H9 (cell line): Measurements from ENCODE around the gene LLGL2. TPM values are rescaled to one million over a fixed set of nuclear protein-coding genes. Genes with fewer than 3 reads are reported as not detected.
"Not testable (repeated sequence)": the region's sequence is repeated elsewhere in the genome, so short reads cannot be mapped to it uniquely, and the experiment has no call there.

ENCODE experiments used
- DNase-seq: peaks from one replicate; pipeline ENCODE4 v3.0.0-alpha.2; 2017
- H2AFZ ChIP-seq: one replicate; pipeline ENCODE4 v1.6.1; 2013; ENCODE audit warnings: mild to moderate bottlenecking, low read length, control low read depth, moderate library complexity
- H2AK5ac ChIP-seq: 2 replicates; pipeline ENCODE4 v1.6.1; 2013; ENCODE audit warnings: low read length, control low read depth, mixed read lengths; ENCODE audit not compliant: insufficient read length
- H2BK120ac ChIP-seq: one replicate; pipeline ENCODE4 v1.6.1; 2013; ENCODE audit warnings: low read depth, mild to moderate bottlenecking, low read length, control low read depth, inconsistent platforms; ENCODE audit not compliant: poor library complexity, severe bottlenecking
- H2BK12ac ChIP-seq: 2 replicates; pipeline ENCODE4 v1.6.1; 2013; ENCODE audit warnings: low read length, control low read depth, mixed read lengths, low read depth; ENCODE audit not compliant: insufficient read length
- H2BK15ac ChIP-seq: 2 replicates; pipeline ENCODE4 v1.6.1; 2013; ENCODE audit warnings: low read depth, low read length, control low read depth
- H2BK20ac ChIP-seq: one replicate; pipeline ENCODE4 v1.6.1; 2013; ENCODE audit warnings: low read depth, mild to moderate bottlenecking, low read length, control low read depth, inconsistent platforms; ENCODE audit not compliant: poor library complexity, severe bottlenecking
- H2BK5ac ChIP-seq: 2 replicates; pipeline ENCODE4 v1.6.1; 2013; ENCODE audit warnings: low read length, control low read depth, mixed read lengths; ENCODE audit not compliant: insufficient read length
- H3K14ac ChIP-seq: 2 replicates; pipeline ENCODE4 v1.6.1; 2013; ENCODE audit warnings: low read length, control low read depth; ENCODE audit not compliant: insufficient read depth
- H3K18ac ChIP-seq: 2 replicates; pipeline ENCODE4 v1.6.1; 2013; ENCODE audit warnings: low read depth, mild to moderate bottlenecking, mixed read lengths, low read length, control low read depth; ENCODE audit not compliant: insufficient read length
- H3K23ac ChIP-seq: 2 replicates; pipeline ENCODE4 v1.6.1; 2013; ENCODE audit warnings: low read length, control low read depth, mixed read lengths, low read depth; ENCODE audit not compliant: insufficient read length
- H3K23me2 ChIP-seq: 2 replicates; pipeline ENCODE4 v1.6.1; 2013; ENCODE audit warnings: low read depth, mild to moderate bottlenecking, mixed read lengths, low read length, control low read depth; ENCODE audit not compliant: insufficient read length, poor library complexity, severe bottlenecking
- H3K27ac ChIP-seq: 2 replicates; pipeline ENCODE4 v1.5.1; 2013; ENCODE audit warnings: low read length, control low read depth, mixed read lengths, low read depth; ENCODE audit not compliant: insufficient read length
- H3K27me3 ChIP-seq: 2 replicates; pipeline ENCODE4 v1.6.1; 2013; ENCODE audit warnings: low read length, control low read depth, inconsistent platforms; ENCODE audit not compliant: insufficient read depth
- H3K4ac ChIP-seq: 2 replicates; pipeline ENCODE4 v1.6.1; 2013; ENCODE audit warnings: low read depth, mild to moderate bottlenecking, control low read depth, inconsistent platforms, low read length, moderate library complexity
- H3K4me1 ChIP-seq: 2 replicates; pipeline ENCODE4 v1.6.1; 2013; ENCODE audit warnings: low read length, control low read depth, inconsistent platforms; ENCODE audit not compliant: insufficient read depth
- H3K4me2 ChIP-seq: 2 replicates; pipeline ENCODE4 v1.6.1; 2013; ENCODE audit warnings: low read length, control low read depth, mixed read lengths; ENCODE audit not compliant: insufficient read length, insufficient read depth
- H3K56ac ChIP-seq: 2 replicates; pipeline ENCODE4 v1.6.1; 2013; ENCODE audit warnings: low read depth, mild to moderate bottlenecking, mixed read lengths, low read length, control low read depth; ENCODE audit not compliant: insufficient read length
- H3K79me1 ChIP-seq: 2 replicates; pipeline ENCODE4 v1.6.1; 2013; ENCODE audit warnings: low read depth, mild to moderate bottlenecking, moderate library complexity, low read length, control low read depth, inconsistent platforms; ENCODE audit not compliant: insufficient read depth, poor library complexity, severe bottlenecking
- H3K79me2 ChIP-seq: 2 replicates; pipeline ENCODE4 v1.6.1; 2013; ENCODE audit warnings: low read length, control low read depth, inconsistent platforms; ENCODE audit not compliant: insufficient read depth
- H3K9ac ChIP-seq: 2 replicates; pipeline ENCODE4 v1.6.1; 2013; ENCODE audit warnings: low read length, control low read depth, mixed read lengths; ENCODE audit not compliant: insufficient read length; ENCODE audit errors: extremely low read depth
- H3K9me3 ChIP-seq: one replicate; pipeline ENCODE4 v1.6.1; 2013; ENCODE audit warnings: low read depth, low read length, inconsistent platforms; ENCODE audit not compliant: control insufficient read depth
- H3T11ph ChIP-seq: one replicate; pipeline ENCODE4 v1.6.1; 2013; ENCODE audit warnings: mild to moderate bottlenecking, low read length, control low read depth, inconsistent platforms
- H4K20me1 ChIP-seq: one replicate; pipeline ENCODE4 v1.6.1; 2013; ENCODE audit not compliant: control insufficient read depth, insufficient read length, insufficient read depth
- H4K5ac ChIP-seq: 2 replicates; pipeline ENCODE4 v1.6.1; 2013; ENCODE audit warnings: low read depth, mild to moderate bottlenecking, mixed read lengths, low read length, control low read depth; ENCODE audit not compliant: insufficient read length
- H4K8ac ChIP-seq: replicated peaks from 2 replicates; pipeline ENCODE4 v1.6.1; 2013; ENCODE audit warnings: low read length, control low read depth, mixed read lengths, low read depth; ENCODE audit not compliant: insufficient read length
- H4K91ac ChIP-seq: 2 replicates; pipeline ENCODE4 v1.6.1; 2013; ENCODE audit warnings: low read depth, mild to moderate bottlenecking, moderate library complexity, mixed read lengths, low read length, control low read depth; ENCODE audit not compliant: insufficient read length
- H3K27ac Mint-ChIP-seq, 3 experiments: 2 replicates in 2 of 3; 3 replicates in 1 of 3; pipeline ENCODE4 v1.8.0; 2020 to 2021; ENCODE audit warnings: mixed read lengths in 3 of 3, mild to moderate bottlenecking in 1 of 3, moderate library complexity in 1 of 3
- H3K27me3 Mint-ChIP-seq: 2 replicates; pipeline ENCODE4 v1.8.0; 2021; ENCODE audit warnings: low read depth, mild to moderate bottlenecking, moderate library complexity, mixed read lengths
- H3K36me3 Mint-ChIP-seq, 3 experiments: 2 replicates in 2 of 3; 3 replicates in 1 of 3; pipeline ENCODE4 v1.8.0; 2020 to 2021; ENCODE audit warnings: low read depth in 3 of 3, mixed read lengths in 3 of 3; ENCODE audit not compliant: insufficient read depth in 1 of 3
- H3K4me1 Mint-ChIP-seq, 2 experiments: 2 replicates each; pipeline ENCODE4 v1.8.0; 2020; ENCODE audit warnings: mixed read lengths in 2 of 2
- H3K4me3 Mint-ChIP-seq, 2 experiments: 2 replicates in 1 of 2; 3 replicates in 1 of 2; pipeline ENCODE4 v1.8.0; 2020 to 2021; ENCODE audit warnings: mild to moderate bottlenecking in 2 of 2, mixed read lengths in 2 of 2, moderate library complexity in 1 of 2
- H3K9me3 Mint-ChIP-seq, 2 experiments: 2 replicates in 1 of 2; 3 replicates in 1 of 2; pipeline ENCODE4 v1.8.0; 2020; ENCODE audit warnings: mild to moderate bottlenecking in 2 of 2, mixed read lengths in 2 of 2, moderate library complexity in 1 of 2
- CTCF ChIP-seq: fragments of 200-600 bp; sonication (generic); conservative IDR thresholded peaks from 3 replicates; pipeline ENCODE4 v1.8.0; 2021; ENCODE audit warnings: antibody characterized with exemption, mild to moderate bottlenecking
- WGBS: extraction: QIAGEN DNeasy Blood & Tissue Kit; methylation state at CpG from one replicate; pipeline ENCODE4 v1.1.7; 2013; ENCODE audit warnings: missing lambda C conversion rate, low lambda C conversion rate, mixed read lengths; ENCODE audit not compliant: insufficient read length; ENCODE audit errors: extremely low coverage; 5-methylcytosine and 5-hydroxymethylcytosine counted together
- total RNA-seq: library from RNA; stranded (reverse); gene quantifications from 2 replicates; pipeline ENCODE4 v1.2.1, GENCODE V29; 2021

LLGL2 gene
- total RNA-seq, 1 experiment from 2014 or later, result 90.4 TPM

GRCh38 chr17:75476752-75477489 is 48.6 kb upstream of the LLGL2 start:
- H3K23me2 ChIP-seq, result no peaks in the 10 kb centered on the region
- no peaks in the 10 kb centered on the region for H3K79me1 ChIP-seq
- H4K91ac ChIP-seq, result no peak overlapping the region
- no peak overlapping the region for H2BK12ac ChIP-seq
- H3K27me3 Mint-ChIP-seq, result no peaks in the 10 kb centered on the region
- no peaks in the 10 kb centered on the region for H3K27me3 ChIP-seq
- H3K79me2 ChIP-seq, result no peaks in the 10 kb centered on the region
- no peak overlapping the region for H3K23ac ChIP-seq
- no peak overlapping the region for H3K4me2 ChIP-seq
- no peak overlapping the region for H3K18ac ChIP-seq
- H2BK120ac ChIP-seq, result no peak overlapping the region
- peaks cover 5 to 18% (median 14%) of the 10 kb centered on the region in 3 experiments; a peak in 5 of 7 replicates for H3K36me3 Mint-ChIP-seq
- no peak for DNase-seq
- H3K9me3 ChIP-seq, result no peaks in the 10 kb centered on the region
- H3K4me1 ChIP-seq, result no peaks in the 10 kb centered on the region
- peaks cover 13 to 24% of the 10 kb centered on the region in 2 experiments for H3K4me1 Mint-ChIP-seq
- no peak overlapping the region for H3T11ph ChIP-seq
- no peak overlapping the region for H3K56ac ChIP-seq
- H3K4me3 Mint-ChIP-seq, result no peak overlapping the region
- no peak overlapping the region for H4K5ac ChIP-seq
- no peak overlapping the region for H3K9ac ChIP-seq
- no peak overlapping the region for H3K4ac ChIP-seq
- no peak overlapping the region for H2BK15ac ChIP-seq
- no CpG with 5 or more reads among the region's 11 CpGs for WGBS
- H3K14ac ChIP-seq, result no peak overlapping the region
- no peak overlapping the region for H2BK5ac ChIP-seq
- H2AFZ ChIP-seq, result no peak overlapping the region
- H2BK20ac ChIP-seq, result no peak overlapping the region
- H3K27ac Mint-ChIP-seq, result peak overlapping the region in 2 of 3 experiments; percentile 34 to 86; a peak in 3 of 7 replicates
- H2AK5ac ChIP-seq, result no peak overlapping the region
- no peaks in the 10 kb centered on the region for H3K9me3 Mint-ChIP-seq
- H4K20me1 ChIP-seq, result no peaks in the 10 kb centered on the region
- TF ChIP-seq CTCF, result no peak
- H3K27ac ChIP-seq, result no peak overlapping the region
- H4K8ac ChIP-seq, result no peak overlapping the region

DNA sequence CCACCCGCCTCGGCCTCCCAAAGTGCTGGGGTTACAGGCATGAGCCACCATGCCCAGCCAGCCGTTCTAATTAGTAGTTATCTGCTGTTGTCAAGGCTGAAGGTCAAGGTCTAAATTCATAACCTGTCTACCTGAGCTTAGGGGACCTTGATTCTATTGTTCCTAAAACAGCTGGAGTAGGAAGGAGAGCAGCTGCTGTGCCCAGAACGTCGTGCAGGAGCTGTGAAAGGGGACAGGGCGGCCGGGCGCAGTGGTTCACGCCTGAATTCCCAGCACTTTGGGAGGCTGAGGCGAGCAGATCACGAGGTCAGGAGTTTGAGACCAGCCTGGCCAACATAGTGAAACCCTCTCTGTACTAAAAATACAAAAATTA is 48.0 kb upstream of the LLGL2 start:
- H3K23me2 ChIP-seq, H3K4me1 ChIP-seq, H3K18ac ChIP-seq, H2BK12ac ChIP-seq, DNase-seq, H2BK20ac ChIP-seq, H3K9me3 Mint-ChIP-seq, H3K27ac ChIP-seq, H4K20me1 ChIP-seq, H4K91ac ChIP-seq, H3T11ph ChIP-seq, H2AK5ac ChIP-seq, H2BK120ac ChIP-seq, H3K9ac ChIP-seq, H2AFZ ChIP-seq, H3K27me3 ChIP-seq, H3K56ac ChIP-seq, H4K5ac ChIP-seq, H3K23ac ChIP-seq, H3K9me3 ChIP-seq, H3K14ac ChIP-seq, H3K79me1 ChIP-seq, H3K27me3 Mint-ChIP-seq, H2BK5ac ChIP-seq, H4K8ac ChIP-seq, H3K4me3 Mint-ChIP-seq, H3K4me2 ChIP-seq, H3K4ac ChIP-seq, H2BK15ac ChIP-seq, H3K79me2 ChIP-seq: not testable (repeated sequence)
- H3K36me3 Mint-ChIP-seq, result peaks cover 5 to 13% (median 12%) of the 10 kb centered on the region in 3 experiments; a peak in 5 of 7 replicates
- peaks cover 13 to 24% of the 10 kb centered on the region in 2 experiments for H3K4me1 Mint-ChIP-seq
- H3K27ac Mint-ChIP-seq, result peak overlapping the region in 2 of 3 experiments; percentile 48 to 49; a peak in 2 of 7 replicates
- no CpG with 5 or more reads among the region's 11 CpGs for WGBS
